Endothelial cell of umbilical vein (primary cell): Measurements from ENCODE around the gene KIAA0753. TPM values are rescaled to one million over a fixed set of nuclear protein-coding genes. Genes with fewer than 3 reads are reported as not detected.

Source experiments
- BruUV-seq: library from RNA; stranded (reverse); fragments of 400-500 nt; replicated peaks from 2 replicates; lab custom pipeline; 2021; lab: Mats Ljungman, UMichigan
- CTCF ChIA-PET: fragments of 300-600, 350-600 bp; sonication (Branson Sonifier 250); formaldehyde crosslinking; loops from one replicate; lab custom pipeline; 2021; ENCODE audit warnings: antibody characterized with exemption, inconsistent platforms; lab: Charles Lee
- POLR2A ChIA-PET: fragments of 300-600, 350-600 bp; sonication (Branson Sonifier 250); formaldehyde crosslinking; loops from one replicate; lab custom pipeline; 2021; ENCODE audit warnings: antibody characterized with exemption, inconsistent platforms; lab: Charles Lee
- DNase-seq: peaks from one replicate; pipeline ENCODE4 v3.0.0-alpha.2; 2011; ENCODE audit warnings: low read depth, low spot score
- FAIRE-seq: peaks from 2 replicates; lab custom pipeline; 2011; peaks lifted over from hg19 to GRCh38; lab: Jason Lieb, UNC
- H2AFZ ChIP-seq: 2 replicates; pipeline ENCODE4 v1.6.0; 2012; ENCODE audit warnings: low read depth, low read length, control low read depth, inconsistent platforms
- H3K27ac ChIP-seq: 2 replicates; pipeline ENCODE4 v1.5.1; 2011; ENCODE audit warnings: low read depth, mild to moderate bottlenecking, control low read depth, low read length, moderate library complexity; ENCODE audit not compliant: insufficient read depth
- H3K27me3 ChIP-seq, 2 experiments: 2 replicates each; pipeline versions ENCODE4 v1.6.0 to v1.6.1; 2011; ENCODE audit warnings: low read length in 2 of 2, mixed read lengths in 1 of 2; ENCODE audit not compliant: control insufficient read depth in 2 of 2, insufficient read depth in 2 of 2
- H3K36me3 ChIP-seq, 2 experiments: 2 replicates in 1 of 2; 3 replicates in 1 of 2; pipeline ENCODE4 v1.5.1; 2011; ENCODE audit warnings: low read length in 2 of 2, mild to moderate bottlenecking in 1 of 2, moderate library complexity in 1 of 2; ENCODE audit not compliant: control insufficient read depth in 2 of 2, insufficient read depth in 2 of 2; ENCODE audit errors: extremely low read depth in 1 of 2
- H3K4me1 ChIP-seq: 3 replicates; pipeline ENCODE4 v1.5.1; 2011; ENCODE audit warnings: mild to moderate bottlenecking, low read length; ENCODE audit not compliant: control insufficient read depth, insufficient read depth; ENCODE audit errors: extremely low read depth
- H3K4me2 ChIP-seq: 2 replicates; pipeline ENCODE4 v1.6.1; 2011; ENCODE audit warnings: low read length, control low read depth, mixed read lengths; ENCODE audit not compliant: insufficient read depth
- H3K4me3 ChIP-seq, 3 experiments: fragments of 200-600 bp in 1 of 3; sonication (generic), shearing (Covaris generic) in 1 of 3; replicated peaks in 1 of 3; 2 replicates each; pipeline ENCODE4 v1.5.1; 2011 to 2016; ENCODE audit warnings: control low read depth in 3 of 3, low read length in 3 of 3, mild to moderate bottlenecking in 2 of 3, inconsistent platforms in 1 of 3, low read depth in 1 of 3, moderate library complexity in 1 of 3; ENCODE audit not compliant: insufficient read depth in 1 of 3
- H3K79me2 ChIP-seq: 2 replicates; pipeline ENCODE4 v1.6.0; 2012; ENCODE audit warnings: low read length, inconsistent platforms; ENCODE audit not compliant: control insufficient read depth, insufficient read depth
- H3K9ac ChIP-seq: replicated peaks from 2 replicates; pipeline ENCODE3; 2011; ENCODE audit warnings: low read length, control low read depth; ENCODE audit not compliant: insufficient read depth; ENCODE audit errors: extremely low read depth
- H3K9me1 ChIP-seq: replicated peaks from 3 replicates; pipeline ENCODE4 v1.6.0; 2011; ENCODE audit warnings: mild to moderate bottlenecking, low read length; ENCODE audit not compliant: control insufficient read depth, insufficient read depth; ENCODE audit errors: extremely low read depth
- H3K9me3 ChIP-seq: replicated peaks from 2 replicates; pipeline ENCODE4 v1.5.1; 2012; ENCODE audit warnings: low read length, inconsistent platforms; ENCODE audit not compliant: control insufficient read depth, insufficient read depth
- H4K20me1 ChIP-seq: replicated peaks from 2 replicates; pipeline ENCODE3; 2011; ENCODE audit warnings: mild to moderate bottlenecking, low read length; ENCODE audit not compliant: control insufficient read depth, insufficient read depth; ENCODE audit errors: extremely low read depth
- CTCF ChIP-seq, 2 donors: IDR thresholded peaks; 1 replicate in 1 of 2; 2 replicates in 1 of 2; pipeline ENCODE4 v1.5.1; 2011; ENCODE audit warnings: low read length in 2 of 2, mild to moderate bottlenecking in 2 of 2, moderate library complexity in 2 of 2, control low read depth in 1 of 2, inconsistent platforms in 1 of 2, low read depth in 1 of 2; ENCODE audit not compliant: insufficient read depth in 1 of 2; ENCODE audit errors: extremely low read depth in 1 of 2
- EZH2 ChIP-seq: IDR thresholded peaks from 2 replicates; pipeline ENCODE4 v1.6.1; 2012; ENCODE audit warnings: borderline replicate concordance, low read depth, mild to moderate bottlenecking, moderate library complexity, low read length, inconsistent platforms; ENCODE audit not compliant: severe bottlenecking
- FOS ChIP-seq: IDR thresholded peaks from 2 replicates; pipeline ENCODE4 v1.6.1; 2011; ENCODE audit warnings: mild to moderate bottlenecking, low read length, moderate library complexity, borderline replicate concordance; ENCODE audit not compliant: insufficient read depth
- GATA2 ChIP-seq: IDR thresholded peaks from 2 replicates; pipeline ENCODE4 v1.7.0; 2011; ENCODE audit warnings: low read depth, mild to moderate bottlenecking, moderate library complexity, mixed read lengths, low read length; ENCODE audit not compliant: insufficient read length, insufficient read depth
- JUN ChIP-seq: IDR thresholded peaks from 2 replicates; pipeline ENCODE4 v1.6.1; 2011; ENCODE audit warnings: borderline replicate concordance, low read depth; ENCODE audit not compliant: insufficient read length, insufficient read depth
- MAX ChIP-seq: IDR thresholded peaks from 2 replicates; pipeline ENCODE4 v1.6.1; 2011; ENCODE audit not compliant: insufficient read depth, insufficient read length
- MYC ChIP-seq: IDR thresholded peaks from one replicate; pipeline ENCODE4 v1.6.1; 2011; ENCODE audit warnings: mild to moderate bottlenecking, low read depth, low read length
- POLR2A ChIP-seq: IDR thresholded peaks from 2 replicates; pipeline ENCODE4 v1.6.1; 2012; ENCODE audit warnings: low read depth, mild to moderate bottlenecking, control low read depth, low read length
- POLR2AphosphoS5 ChIP-seq: IDR thresholded peaks from 2 replicates; pipeline ENCODE4 v1.6.1; 2012; ENCODE audit warnings: low read depth, mild to moderate bottlenecking, control low read depth, low read length, moderate library complexity; ENCODE audit not compliant: insufficient read depth
- dilution Hi-C: fragments of 300-500 bp; cut with MboI; formaldehyde crosslinking; loops from one replicate; pipeline ENCODE4 v1.15.0; 2019; ENCODE audit warnings: low sequenced_read_pairs; ENCODE audit not compliant: extremely low pct_ligation_motif_present
- intact Hi-C: fragments of 100-400 bp; cut with micrococcal nuclease; formaldehyde crosslinking; loops from one replicate; pipeline ENCODE4 v1.10.0; 2022
- polyA plus RNA-seq, 4 experiments: library from polyadenylated mRNA; depleted of rRNA in 3 of 4; stranded (reverse) in 3 of 4; unstranded in 1 of 4; fragments of >200 nt; gene quantifications; 2 replicates each; pipeline versions ENCODE4 v1.2.1 to v1.2.3, GENCODE V29; 2011 to 2012; ENCODE audit warnings: missing spikeins in 1 of 4
- total RNA-seq: library from RNA; stranded (reverse); gene quantifications from 2 replicates; pipeline ENCODE4 v1.2.3, GENCODE V29; 2021

The KIAA0753 gene
- total and polyA plus RNA-seq, 2 donors (not counting 3 experiments of a cell fraction or from before 2014, with no cell fraction given), result 5.3 to 23.9 TPM

DNA sequence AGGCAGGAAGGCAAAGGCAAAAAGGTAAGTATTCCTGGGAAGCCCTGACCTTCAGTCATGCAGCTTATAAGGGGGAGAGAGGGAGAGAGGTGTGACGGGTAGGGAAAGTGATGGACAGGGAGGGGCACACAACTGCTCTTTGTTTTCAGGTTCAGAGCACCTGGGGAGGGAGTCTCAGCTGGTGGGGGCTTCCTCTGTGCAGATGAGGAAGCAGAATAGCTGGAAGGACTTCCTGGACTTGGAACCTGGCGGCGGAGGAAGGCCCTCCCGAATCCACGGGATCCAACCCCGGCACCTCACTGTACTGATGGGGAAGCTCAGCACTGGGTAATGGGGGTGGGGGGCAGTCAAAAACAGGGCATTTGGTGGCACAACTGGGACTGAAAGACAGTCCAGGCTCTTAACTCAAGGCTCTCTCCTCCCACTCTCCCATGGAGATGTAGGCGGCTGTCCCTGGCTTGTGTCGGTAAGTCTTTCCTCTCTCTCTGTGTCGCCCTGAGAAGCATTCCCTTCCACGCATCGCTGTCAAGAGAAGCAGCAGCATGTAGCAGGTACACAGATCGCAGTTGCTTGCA, 72.2 kb downstream of the KIAA0753 start:
- no peak overlapping the region for H3K9ac ChIP-seq
- no peak overlapping the region for H2AFZ ChIP-seq

More for the DNA sequence above, 72.2 kb downstream of the KIAA0753 start:
- no peaks in the 10 kb centered on the region for H3K79me2 ChIP-seq
- no peaks in the 10 kb centered on the region for H4K20me1 ChIP-seq
- no peak overlapping the region for H3K4me3 ChIP-seq
- H3K4me1 ChIP-seq, result no peaks in the 10 kb centered on the region
- no peaks in the 10 kb centered on the region for H3K36me3 ChIP-seq
- no peak overlapping the region for H3K4me2 ChIP-seq
- ChIA-PET CTCF (interaction anchor here (0.6 kb wide), 1 partner anchor 8 kb away, joined by 3 read pairs; no protein-coding TSS in a partner anchor), POLR2A (no interaction called here)
- no peaks in the 10 kb centered on the region for H3K9me3 ChIP-seq
- intact Hi-C loops, result no loop called here
- BruUV-seq, result no TSS peak
- no peak for TF ChIP-seq JUN
- no peak for TF ChIP-seq POLR2A
- TF ChIP-seq FOS, result no peak
- TF ChIP-seq POLR2AphosphoS5, result no peak
- no peak for TF ChIP-seq MYC
- no peak for TF ChIP-seq CTCF (IDR thresholded peaks at IDR 0.05; ENCODE audit: extremely low read depth in 1 of 2, insufficient read depth in 1 of 2, low read depth in 1 of 2, low read length in 2 of 2)
- no peak for TF ChIP-seq GATA2
- no peak for TF ChIP-seq EZH2
- TF ChIP-seq MAX, result no peak
- no peaks in the 10 kb centered on the region for H3K9me1 ChIP-seq
- FAIRE-seq (no peak), DNase-seq (no peak)
- dilution Hi-C loops, result no loop called here
- H3K27me3 ChIP-seq, result no peaks in the 10 kb centered on the region
- H3K27ac ChIP-seq, result no peak overlapping the region
